GM12878 (cell line): ENCODE data around the gene PRSS57. TPM values are rescaled to one million over a fixed set of nuclear protein-coding genes. Genes with fewer than 3 reads are reported as not detected.

Source experiments
- ATAC-seq: fragments of 200-7000 bp; cut with Tn5 transposase; 3 replicates; pipeline ENCODE4 v1.9.1; 2020; ENCODE audit warnings: mild to moderate bottlenecking, moderate library complexity
- BruUV-seq: library from RNA; stranded (reverse); fragments of 400-500 nt; replicated peaks from 2 replicates; lab custom pipeline; 2021; lab: Mats Ljungman, UMichigan
- CTCF ChIA-PET: fragments of 300-600 bp; sonication (Branson Sonifier 250); formaldehyde crosslinking; extraction: SDS; loops from one replicate; lab custom pipeline; 2021; ENCODE audit warnings: inconsistent platforms; lab: Yijun Ruan, JAX
- POLR2A ChIA-PET: fragments of 350-600 bp; formaldehyde crosslinking; extraction: SDS; loops from one replicate; lab custom pipeline; 2021; ENCODE audit warnings: inconsistent platforms; lab: Charles Lee
- RAD21 ChIA-PET: fragments of 300-600 bp; sonication (Branson Sonifier 250); formaldehyde crosslinking; loops from one replicate; lab custom pipeline; 2023; ENCODE audit warnings: antibody characterized with exemption; ENCODE audit not compliant: unreplicated experiment; lab: Charles Lee
- SMC1A ChIA-PET: fragments of 300-600 bp; sonication (Branson Sonifier 250); formaldehyde crosslinking; loops from one replicate; lab custom pipeline; 2023; ENCODE audit not compliant: unreplicated experiment, uncharacterized antibody; lab: Charles Lee
- DNase-seq: peaks from one replicate; pipeline ENCODE4 v3.0.0-alpha.2; 2011; ENCODE audit warnings: low read depth, low spot score
- FAIRE-seq: peaks from 3 replicates; lab custom pipeline; 2011; peaks lifted over from hg19 to GRCh38; lab: Jason Lieb, UNC
- H2AFZ ChIP-seq: 2 replicates; pipeline ENCODE4 v1.6.0; 2011; ENCODE audit warnings: low read depth, low read length, control low read depth; ENCODE audit not compliant: control insufficient read depth
- H3K27ac ChIP-seq: 2 replicates; pipeline ENCODE4 v1.5.1; 2011; ENCODE audit warnings: control low read depth; ENCODE audit not compliant: control insufficient read depth, insufficient read depth
- H3K27me3 ChIP-seq, 2 experiments: replicated peaks in 1 of 2; 2 replicates each; pipeline versions ENCODE4 v1.6.0 to v1.6.1; 2011; ENCODE audit warnings: low read length in 1 of 2; ENCODE audit not compliant: control insufficient read depth in 2 of 2, insufficient read depth in 2 of 2
- H3K36me3 ChIP-seq, 2 experiments: 2 replicates each; pipeline ENCODE4 v1.5.1; 2011; ENCODE audit warnings: low read length in 1 of 2; ENCODE audit not compliant: control insufficient read depth in 2 of 2, insufficient read depth in 2 of 2
- H3K4me1 ChIP-seq: 2 replicates; pipeline ENCODE4 v1.6.1; 2011; ENCODE audit warnings: mild to moderate bottlenecking, low read length, moderate library complexity, mixed read lengths; ENCODE audit not compliant: control insufficient read depth, insufficient read depth
- H3K4me2 ChIP-seq: 2 replicates; pipeline ENCODE4 v1.6.0; 2011; ENCODE audit warnings: control low read depth; ENCODE audit not compliant: control insufficient read depth, insufficient read depth
- H3K4me3 ChIP-seq: fragments of 200-600 bp; sonication (generic); 2 replicates; pipeline ENCODE4 v1.5.1; 2016
- H3K79me2 ChIP-seq: 2 replicates; pipeline ENCODE4 v1.6.0; 2011; ENCODE audit warnings: low read length; ENCODE audit not compliant: control insufficient read depth, insufficient read depth
- H3K9ac ChIP-seq: 2 replicates; pipeline ENCODE4 v1.8.0; 2011; ENCODE audit warnings: low read length, control low read depth, mixed read lengths; ENCODE audit not compliant: control insufficient read depth, insufficient read depth
- H3K9me3 ChIP-seq: replicated peaks from 3 replicates; pipeline ENCODE4 v1.5.1; 2011; ENCODE audit warnings: mild to moderate bottlenecking, low read length; ENCODE audit not compliant: control insufficient read depth, insufficient read depth
- H4K20me1 ChIP-seq: 2 replicates; pipeline ENCODE4 v1.6.0; 2011; ENCODE audit not compliant: control insufficient read depth, insufficient read depth
- CTCF ChIP-seq, 3 experiments: IDR thresholded peaks in 2 of 3; conservative IDR thresholded peaks in 1 of 3; 2 replicates each; pipeline ENCODE4 v1.5.1; 2011; ENCODE audit warnings: low read depth in 3 of 3, low read length in 3 of 3, mild to moderate bottlenecking in 3 of 3, control low read depth in 2 of 3, moderate library complexity in 2 of 3, inconsistent platforms in 1 of 3, mixed read lengths in 1 of 3; ENCODE audit not compliant: control insufficient read depth in 2 of 3, insufficient read depth in 1 of 3; ENCODE audit errors: extremely low read depth in 1 of 3
- JUNB ChIP-seq: IDR thresholded peaks from 2 replicates; pipeline ENCODE4 v1.6.1; 2016; ENCODE audit warnings: antibody characterized with exemption, mild to moderate bottlenecking
- NRF1 ChIP-seq: conservative IDR thresholded peaks from 2 replicates; pipeline ENCODE4 v1.6.1; 2011; ENCODE audit warnings: mild to moderate bottlenecking, low read depth, low read length, improper control_type of control experiment
- RAD21 ChIP-seq: IDR thresholded peaks from 2 replicates; pipeline ENCODE4 v1.6.1; 2011; ENCODE audit warnings: mild to moderate bottlenecking, low read depth, low read length, moderate library complexity; ENCODE audit not compliant: insufficient read depth
- SMC3 ChIP-seq: IDR thresholded peaks from 2 replicates; pipeline ENCODE4 v1.6.1; 2011; ENCODE audit warnings: low read length, improper control_type of control experiment, borderline replicate concordance
- TCF3 ChIP-seq: IDR thresholded peaks from 2 replicates; pipeline ENCODE4 v1.6.1; 2012; ENCODE audit warnings: low read depth, mild to moderate bottlenecking, low read length, borderline replicate concordance; ENCODE audit not compliant: insufficient read depth
- YY1 ChIP-seq: IDR thresholded peaks from 2 replicates; pipeline ENCODE4 v1.6.1; 2011; ENCODE audit warnings: low read depth, mild to moderate bottlenecking, low read length
- ZNF592 ChIP-seq: fragments of 450-650 bp; IDR thresholded peaks from 2 replicates; pipeline ENCODE4 v1.6.1; 2017; ENCODE audit warnings: mild to moderate bottlenecking, moderate library complexity
- WGBS: methylation state at CpG from one replicate; pipeline ENCODE4 v1.1.6; 2016; ENCODE audit warnings: low lambda C conversion rate; ENCODE audit not compliant: insufficient replicate concordance, insufficient coverage; ENCODE audit errors: missing lambda C conversion rate; 5-methylcytosine and 5-hydroxymethylcytosine counted together
- in situ Hi-C: fragments of 300-500 bp; cut with MboI; formaldehyde crosslinking; loops from 9 replicates; pipeline ENCODE4 v1.14.3; 2018; ENCODE audit warnings: mixed read lengths
- intact Hi-C: fragments of 100-400 bp; cut with micrococcal nuclease; formaldehyde crosslinking; loops from one replicate; pipeline ENCODE4 v1.14.2; 2022; ENCODE audit not compliant: unreplicated experiment
- polyA plus RNA-seq, 11 experiments: library from polyadenylated mRNA; depleted of rRNA in 4 of 11; unstranded in 6 of 11; stranded (reverse) in 5 of 11; fragments of >200 nt; fragmentation: Nextera tagmentation in 4 of 11; fragmentation: Illumina TruSeq in 1 of 11; extraction: Ambion mirVana in 4 of 11; extraction: Trizol in 1 of 11; gene quantifications; 1 replicate in 1 of 11; 2 replicates in 10 of 11; pipeline versions ENCODE4 v1.2.1 to v1.2.3, GENCODE V29; 2011 to 2016; ENCODE audit warnings: inconsistent platforms in 2 of 11, missing spikeins in 2 of 11, low read depth in 1 of 11
- total RNA-seq, 4 experiments: library from RNA; depleted of rRNA in 3 of 4; stranded (reverse); fragments of >200 nt in 3 of 4; fragmentation: Illumina TruSeq in 1 of 4; extraction: Trizol in 1 of 4; gene quantifications; 2 replicates each; pipeline versions ENCODE4 v1.2.1 to v1.2.3, GENCODE V29; 2013 to 2021

The PRSS57 gene
- total and polyA plus RNA-seq, 10 of the 15 experiments (the other 5 are each of a cell fraction or from before 2014, with no cell fraction given), result not detected

DNA sequence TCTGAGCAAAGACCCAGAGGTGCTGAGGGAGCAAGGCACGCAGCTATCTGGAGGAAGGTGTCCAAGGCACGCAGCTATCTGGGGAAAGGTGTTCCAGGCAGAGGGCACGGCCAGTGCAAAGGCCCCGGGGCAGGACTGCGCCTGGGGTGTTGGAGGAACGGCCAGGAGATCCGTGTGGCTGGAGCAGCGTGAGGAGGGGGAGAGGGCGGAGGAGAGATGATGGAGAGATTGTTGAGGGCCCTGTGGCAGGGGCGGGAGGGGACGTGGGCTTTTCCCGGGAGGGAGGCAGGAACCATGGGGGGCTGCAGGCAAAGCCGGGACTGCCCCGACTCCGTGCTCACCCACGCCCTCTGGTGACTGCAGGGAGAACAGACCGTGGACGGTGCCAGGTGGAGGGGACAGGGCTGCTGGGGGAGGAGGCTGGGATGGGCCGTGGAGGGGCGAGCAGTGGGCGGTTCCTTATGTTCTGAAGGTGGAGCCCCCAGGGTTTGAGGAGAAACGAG is 42.4 kb upstream of the PRSS57 start:
- ChIA-PET CTCF (interaction anchor here (0.7 to 1.6 kb wide), 7 partner anchors 9 to 153 kb away, joined by 3 to 9 read pairs (median 4); partner anchors contain the start of gene RNF126), POLR2A (no interaction called here), RAD21 (no interaction called here), SMC1A (no interaction called here)
- no peaks in the 10 kb centered on the region for H3K9me3 ChIP-seq
- no peak for FAIRE-seq
- H3K79me2 ChIP-seq, result no peaks in the 10 kb centered on the region
- no TSS peak for BruUV-seq
- no peak for DNase-seq
- H3K27ac ChIP-seq, result no peak overlapping the region
- in situ Hi-C loops (no loop called here), intact Hi-C loops (no loop called here)
- H3K9ac ChIP-seq, result no peak overlapping the region
- H4K20me1 ChIP-seq, result no peaks in the 10 kb centered on the region
- TF ChIP-seq NRF1 (no peak), TCF3 (0 out of 2 replicates have a peak, but pooled peaks have one; percentile 10), YY1 (0 out of 2 replicates have a peak, but pooled peaks have one; percentile 21), SMC3 (peak; percentile 44), ZNF592 (no peak), JUNB (no peak), RAD21 (peak; percentile 28; the same call in 1 of the 2 replicates), CTCF (IDR thresholded peaks at IDR 0.05 in 2 of 3, conservative IDR thresholded peaks at IDR 0.05 in 1 of 3; ENCODE audit: control insufficient read depth in 2 of 3, extremely low read depth in 1 of 3, insufficient read depth in 1 of 3, low read depth in 3 of 3, low read length in 3 of 3) (peak; percentile 51 to 79 (median 61))
- H3K4me1 ChIP-seq, result peaks cover 5% of the 10 kb centered on the region
- no peaks in the 10 kb centered on the region for H3K36me3 ChIP-seq
- H3K4me2 ChIP-seq, result no peak overlapping the region
- H3K4me3 ChIP-seq, result no peak overlapping the region
- no peaks in the 10 kb centered on the region for H3K27me3 ChIP-seq
- H2AFZ ChIP-seq, result no peak overlapping the region
- ATAC-seq, result peak; percentile 86
- 27% methylated on average over 22 of the region's 22 CpGs for WGBS
